ENCODE measurements around the gene TMEM61.

TMEM61 gene

DNA sequence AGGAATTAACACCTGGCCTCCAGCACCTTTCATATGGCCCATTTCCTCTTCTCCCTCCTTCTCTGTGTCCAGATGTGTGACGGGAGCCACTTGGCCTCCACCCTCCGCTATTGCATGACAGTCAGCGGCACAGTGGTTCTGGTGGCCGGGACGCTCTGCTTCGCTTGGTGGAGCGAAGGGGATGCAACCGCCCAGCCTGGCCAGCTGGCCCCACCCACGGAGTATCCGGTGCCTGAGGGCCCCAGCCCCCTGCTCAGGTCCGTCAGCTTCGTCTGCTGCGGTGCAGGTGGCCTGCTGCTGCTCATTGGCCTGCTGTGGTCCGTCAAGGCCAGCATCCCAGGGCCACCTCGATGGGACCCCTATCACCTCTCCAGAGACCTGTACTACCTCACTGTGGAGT lies 5.6 kb downstream of the TMEM61 start:
- no peak for DNase-seq

DNA sequence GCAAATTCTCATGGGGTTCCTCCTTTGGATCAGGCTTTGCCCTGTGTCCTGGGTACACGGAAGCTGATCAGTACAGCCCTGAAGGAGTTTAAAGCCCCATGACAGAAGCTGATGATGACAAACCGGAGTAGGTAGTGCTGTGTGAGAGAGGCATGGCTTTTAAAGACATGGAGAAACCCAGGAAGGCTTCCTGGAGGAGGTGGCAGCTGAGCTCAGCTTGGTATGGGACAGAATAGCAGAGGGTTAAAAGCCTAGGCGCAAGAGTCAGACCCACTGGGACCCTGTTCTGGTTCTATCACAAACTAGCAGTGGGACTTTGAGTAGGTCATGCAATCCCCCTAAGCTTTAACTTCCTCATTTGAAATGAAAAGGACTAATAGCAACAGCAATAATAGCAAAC lies 6.1 kb downstream of the TMEM61 start:
- no peak for DNase-seq

DNA sequence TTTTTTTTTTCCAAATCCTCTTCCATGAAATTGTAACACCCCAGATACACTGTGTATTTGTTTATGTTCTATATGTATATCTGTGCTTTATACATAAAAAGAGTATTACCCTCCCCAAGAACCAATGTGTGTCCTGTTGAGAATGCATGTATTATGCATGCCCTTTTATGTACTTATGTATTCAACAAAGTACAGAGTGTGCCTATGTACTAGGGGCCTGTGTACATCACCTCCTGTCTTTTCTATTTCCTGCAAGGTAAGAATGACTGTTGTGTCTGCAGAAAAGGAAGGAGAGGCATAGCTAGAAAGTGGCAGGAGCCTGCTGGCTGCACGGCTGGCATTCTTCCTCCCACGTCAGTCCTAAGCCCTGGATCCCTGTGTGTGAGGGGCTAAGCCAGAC lies 7.0 kb downstream of the TMEM61 start:
- no peak for DNase-seq

DNA sequence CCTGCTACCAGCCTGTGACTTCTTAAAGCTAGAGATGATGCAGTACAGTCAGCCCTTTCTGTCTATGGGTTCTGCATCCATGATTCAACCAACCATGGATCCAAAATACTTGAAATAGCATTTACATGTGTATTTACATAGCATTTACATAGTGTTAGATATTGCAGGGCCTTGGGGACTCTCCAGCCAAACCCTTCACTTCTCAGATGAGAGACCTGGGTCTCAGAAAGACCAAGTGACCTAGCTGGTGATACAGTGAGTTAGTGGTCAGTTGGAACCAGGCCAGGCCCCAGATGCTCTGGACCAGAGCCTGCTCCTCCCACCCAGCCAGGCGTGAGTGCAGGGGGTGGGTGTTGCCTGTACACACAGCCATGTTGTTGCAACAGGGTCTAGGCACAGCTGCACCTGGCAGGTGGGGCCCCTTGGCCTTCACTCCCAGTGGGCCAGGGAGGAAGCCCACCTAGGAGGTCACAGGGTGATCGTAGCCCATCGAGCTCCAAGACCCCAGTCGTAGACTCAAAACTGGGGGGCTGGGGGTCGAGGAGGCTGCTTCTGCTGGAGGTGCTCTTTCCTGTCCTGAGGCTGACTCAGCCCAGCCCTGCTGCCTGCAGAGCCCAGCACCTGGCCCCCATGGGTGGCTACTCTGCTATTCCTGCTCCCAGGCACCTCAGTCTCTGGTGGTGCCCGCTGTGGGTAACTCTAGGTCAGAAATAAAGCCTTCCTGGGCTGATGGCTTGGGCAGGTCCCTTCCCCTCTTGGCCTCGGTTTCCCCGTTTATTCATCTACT lies 7.7 kb downstream of the TMEM61 start:
- no peak for DNase-seq

DNA sequence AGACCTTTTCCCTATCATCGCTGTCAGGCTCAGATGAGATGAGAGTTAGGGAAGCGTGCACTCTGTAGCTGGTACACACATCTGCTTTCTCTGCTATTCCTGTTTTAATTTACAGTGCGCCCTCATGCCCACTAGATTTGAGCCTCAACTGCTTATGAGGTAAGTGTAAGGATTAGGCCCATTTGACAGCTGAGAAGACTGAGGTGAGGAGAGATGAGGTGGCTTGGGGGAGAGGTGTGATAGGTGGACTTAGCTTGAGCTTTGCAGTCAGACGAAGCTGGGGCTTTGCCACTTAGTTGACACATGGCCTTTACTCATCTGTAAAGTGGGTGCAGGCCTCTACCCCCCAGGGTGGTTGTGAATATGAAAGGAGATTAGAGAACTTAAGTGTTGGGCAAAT lies 8.5 kb downstream of the TMEM61 start:
- no peak for DNase-seq

DNA sequence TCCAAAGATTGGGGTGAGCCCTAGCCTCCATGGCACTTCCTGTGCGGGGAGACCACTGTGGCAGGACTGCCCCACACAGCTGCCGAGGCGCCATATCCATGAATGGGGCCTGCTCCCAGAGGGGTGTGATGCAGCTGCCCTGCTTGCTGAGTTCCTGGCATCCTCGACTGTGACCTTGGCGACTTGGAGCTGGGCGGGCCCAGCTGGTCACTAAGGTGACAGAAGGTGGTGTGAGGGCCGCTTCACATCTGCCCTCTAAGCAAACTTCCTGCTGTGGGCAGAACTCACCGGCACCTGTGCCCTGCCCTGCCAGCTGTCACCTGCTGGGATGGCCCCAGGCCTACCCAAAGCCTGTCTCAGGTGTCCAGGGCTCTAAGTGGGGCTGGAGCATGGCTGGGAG lies 9.0 kb downstream of the TMEM61 start:
- DNase-seq = no peak

DNA sequence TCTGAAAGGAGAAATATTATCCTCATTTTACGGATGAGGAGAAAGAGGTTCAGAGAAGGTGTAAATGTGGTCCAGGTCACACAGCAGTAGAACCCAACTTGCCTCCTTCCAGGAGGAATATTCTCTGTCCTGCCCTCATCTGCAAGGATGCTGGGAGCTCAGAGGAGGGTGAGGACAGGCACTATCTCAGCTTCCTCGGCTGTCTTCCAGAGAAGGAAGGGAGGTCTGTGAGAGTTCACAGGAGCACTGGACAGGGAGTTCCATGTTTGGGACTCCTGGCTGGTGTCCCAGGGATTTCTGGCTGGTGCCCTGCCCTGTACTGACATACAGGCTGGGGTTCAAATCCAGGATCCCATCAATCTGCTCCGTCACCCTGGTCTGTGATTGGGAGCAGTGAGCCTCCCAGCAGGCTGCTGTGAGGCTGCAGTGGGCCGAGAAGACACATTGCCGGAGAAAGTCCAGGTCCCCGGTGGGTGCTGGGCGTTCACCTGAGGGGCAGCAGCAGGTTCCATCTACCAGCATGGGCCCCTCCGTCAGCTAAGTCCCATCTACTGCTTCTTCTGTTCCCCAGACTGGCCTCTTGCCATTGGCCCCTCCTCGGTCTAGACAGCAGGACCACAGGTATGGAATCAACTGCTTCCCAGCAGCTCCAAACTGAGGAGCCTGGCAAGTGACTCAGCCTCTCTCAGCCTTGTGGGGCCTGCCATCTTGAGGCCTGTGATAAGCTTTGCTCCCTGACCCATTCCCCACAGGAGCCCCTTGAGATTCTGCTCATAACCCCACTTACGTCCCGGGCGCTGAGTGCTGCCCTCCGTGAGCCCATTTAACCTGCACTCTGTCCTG lies 9.8 kb downstream of the TMEM61 start:
- no peak for DNase-seq

DNA sequence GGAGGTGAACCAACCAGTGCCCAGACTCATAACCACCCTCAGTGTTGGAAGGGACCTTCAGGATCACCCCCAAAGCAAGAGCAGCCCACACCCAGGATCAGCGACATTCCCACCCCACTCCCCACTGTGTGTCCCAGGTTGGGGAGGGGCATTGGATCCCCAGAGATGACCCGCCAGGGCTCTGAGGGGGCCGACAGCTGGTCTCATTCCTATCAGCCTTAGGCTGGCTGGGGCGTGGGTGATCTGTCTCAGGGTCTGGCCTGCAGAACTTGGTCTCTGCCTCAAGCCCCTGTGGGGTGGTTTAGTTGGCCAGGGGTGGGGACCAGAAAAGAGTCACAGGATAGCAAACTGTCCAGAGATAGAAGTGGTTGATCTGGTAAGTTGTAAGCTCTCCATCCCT lies 10.5 kb downstream of the TMEM61 start:
- no peak for DNase-seq

DNA sequence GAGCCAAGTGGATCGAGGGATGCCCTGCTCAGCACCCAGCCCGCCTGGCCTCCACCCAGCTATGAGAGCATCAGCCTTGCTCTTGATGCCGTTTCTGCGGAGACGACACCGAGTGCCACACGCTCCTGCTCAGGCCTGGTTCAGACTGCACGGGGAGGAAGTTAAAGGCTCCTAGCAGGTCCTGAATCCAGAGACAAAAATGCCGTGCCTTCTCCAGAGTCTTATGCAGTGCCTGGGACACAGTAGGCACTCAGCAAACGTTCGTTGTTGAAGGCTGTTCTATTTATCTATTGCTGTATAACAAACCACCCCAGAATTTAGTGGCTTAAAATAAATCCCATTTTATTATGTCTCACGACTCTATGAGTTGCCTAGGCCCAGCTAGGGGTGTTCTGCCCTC lies 11.5 kb downstream of the TMEM61 start:
- no peak for DNase-seq

DNA sequence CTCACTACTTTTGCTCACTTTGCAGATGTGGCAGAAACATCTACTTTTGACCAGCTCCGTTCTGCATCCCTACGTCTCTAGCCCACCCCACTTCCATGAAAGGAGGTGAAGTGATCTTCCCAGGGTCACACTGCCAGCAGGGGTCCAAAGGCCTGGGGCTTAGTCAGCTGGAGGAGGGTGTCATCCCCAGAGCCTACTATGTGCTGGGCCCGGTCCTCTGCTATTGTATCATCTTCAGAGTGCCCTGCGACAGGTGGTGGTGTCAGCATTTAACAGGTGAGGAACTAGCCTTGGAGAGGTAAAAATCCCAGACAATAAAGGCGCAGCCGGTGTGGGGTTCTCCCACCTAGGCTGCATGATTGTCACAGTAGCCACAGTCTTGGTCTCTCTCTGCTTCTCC lies 12.7 kb downstream of the TMEM61 start:
- no peak for DNase-seq

DNA sequence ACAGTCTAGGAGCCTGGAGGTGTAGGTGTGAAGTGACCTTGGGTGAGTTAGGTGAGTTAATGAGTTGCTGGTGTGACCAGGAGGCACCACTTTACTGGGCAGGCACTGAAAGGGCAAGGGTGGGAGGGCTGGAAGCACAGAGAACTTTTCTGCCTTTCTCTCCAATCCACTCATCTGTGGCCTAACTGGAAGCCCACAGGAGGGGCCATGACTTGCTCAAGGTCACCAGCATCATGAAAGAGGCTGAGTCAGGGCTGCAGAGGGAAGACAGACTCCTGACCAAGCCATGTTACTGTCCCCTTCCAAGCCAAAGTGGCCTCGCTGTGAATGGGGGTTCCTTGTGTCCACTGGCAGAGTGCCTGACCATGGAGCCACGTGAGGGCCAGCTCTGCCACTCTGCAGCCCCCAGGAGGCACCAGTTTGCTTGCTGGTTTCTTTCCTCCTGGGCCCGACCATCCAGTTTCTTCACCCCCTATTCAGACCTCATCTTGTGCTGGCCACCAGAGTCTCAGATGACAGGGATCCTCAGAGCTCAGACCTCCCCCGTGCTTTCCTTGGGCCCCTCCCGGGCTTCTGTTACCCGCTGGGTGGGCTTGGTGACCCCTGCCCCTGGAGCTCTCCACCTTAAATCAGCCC lies 14.0 kb downstream of the TMEM61 start:
- no peak for DNase-seq

DNA sequence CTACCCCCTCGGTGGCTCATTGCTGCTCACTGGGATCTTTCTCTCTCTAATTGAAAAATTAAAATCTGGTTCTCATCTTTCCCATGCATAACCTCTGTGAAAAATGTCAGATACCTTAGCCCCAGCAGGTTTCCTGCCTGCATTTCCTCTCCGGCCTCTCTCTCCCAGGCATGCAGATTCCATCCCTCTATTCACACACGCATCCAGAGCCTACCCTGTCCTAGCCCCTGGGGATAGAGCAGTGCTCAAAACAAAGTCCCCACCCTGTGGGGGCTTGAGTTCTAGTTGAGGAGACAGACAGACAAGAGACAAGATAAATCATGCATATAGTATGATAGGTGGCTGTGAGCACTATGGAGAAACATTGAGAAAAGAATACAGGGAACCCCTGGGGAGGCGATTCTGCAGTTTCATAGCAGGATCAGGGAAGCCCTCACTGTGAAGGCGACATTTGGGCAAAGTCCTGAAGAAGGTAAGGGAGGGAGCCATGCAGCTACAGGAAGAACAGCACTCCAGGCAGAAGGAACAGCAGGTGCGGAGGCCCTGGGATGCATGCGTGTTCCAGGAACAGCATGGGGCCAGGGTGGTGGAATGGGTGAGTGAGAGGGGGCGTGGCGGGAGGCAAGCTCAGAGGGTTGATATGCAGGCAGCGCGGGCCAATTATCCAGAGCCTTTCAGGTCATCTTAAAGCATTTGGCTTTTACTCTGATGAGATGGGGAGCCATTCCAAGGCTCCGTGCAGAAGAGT lies 14.8 kb downstream of the TMEM61 start:
- no peak for DNase-seq

DNA sequence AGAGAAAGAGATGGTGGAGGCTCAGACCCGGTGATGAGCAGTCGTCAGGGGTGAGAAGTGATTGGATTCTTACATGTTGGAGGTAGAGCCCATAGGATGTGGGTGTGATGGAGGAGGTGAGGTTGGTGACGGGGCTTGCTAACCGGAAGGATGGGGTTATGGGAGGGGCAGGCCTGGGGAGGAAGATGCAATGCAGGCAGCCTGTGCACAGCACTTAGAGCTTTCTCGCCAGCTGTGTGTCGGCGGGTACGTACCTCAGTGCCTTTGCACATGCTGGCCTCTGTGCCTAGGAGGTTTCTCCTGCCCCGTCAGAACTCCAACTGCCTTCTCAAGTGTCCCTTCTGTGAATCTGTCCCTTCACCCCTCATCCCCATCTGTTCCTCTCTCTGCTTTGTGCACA lies 15.4 kb downstream of the TMEM61 start:
- DNase-seq = no peak

DNA sequence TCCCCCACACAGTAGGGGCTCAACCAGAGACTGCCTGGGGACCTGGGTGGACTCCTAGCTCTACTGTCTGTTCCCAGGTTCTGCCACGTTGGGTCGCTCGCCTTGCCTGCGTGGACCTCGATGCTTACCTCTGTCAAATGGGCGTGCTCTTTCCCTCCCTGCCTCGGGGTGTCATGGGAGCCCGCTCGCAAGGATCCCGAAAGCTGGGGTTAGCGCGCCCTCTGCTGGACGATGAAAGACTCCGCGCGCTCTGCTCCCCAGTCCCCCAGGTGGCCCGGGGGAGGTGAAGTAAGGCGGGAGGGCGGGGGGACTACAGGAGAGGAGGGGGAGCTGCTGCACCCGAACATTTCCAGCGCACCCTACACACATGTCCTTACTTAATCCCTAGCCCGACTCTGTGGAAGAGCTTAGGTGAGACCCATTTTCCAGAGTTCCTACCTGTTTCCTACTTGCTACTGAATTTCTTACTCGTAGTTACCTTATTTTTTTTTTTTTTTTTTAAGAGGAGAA lies 16.0 kb downstream of the TMEM61 start:
- no peak for DNase-seq

DNA sequence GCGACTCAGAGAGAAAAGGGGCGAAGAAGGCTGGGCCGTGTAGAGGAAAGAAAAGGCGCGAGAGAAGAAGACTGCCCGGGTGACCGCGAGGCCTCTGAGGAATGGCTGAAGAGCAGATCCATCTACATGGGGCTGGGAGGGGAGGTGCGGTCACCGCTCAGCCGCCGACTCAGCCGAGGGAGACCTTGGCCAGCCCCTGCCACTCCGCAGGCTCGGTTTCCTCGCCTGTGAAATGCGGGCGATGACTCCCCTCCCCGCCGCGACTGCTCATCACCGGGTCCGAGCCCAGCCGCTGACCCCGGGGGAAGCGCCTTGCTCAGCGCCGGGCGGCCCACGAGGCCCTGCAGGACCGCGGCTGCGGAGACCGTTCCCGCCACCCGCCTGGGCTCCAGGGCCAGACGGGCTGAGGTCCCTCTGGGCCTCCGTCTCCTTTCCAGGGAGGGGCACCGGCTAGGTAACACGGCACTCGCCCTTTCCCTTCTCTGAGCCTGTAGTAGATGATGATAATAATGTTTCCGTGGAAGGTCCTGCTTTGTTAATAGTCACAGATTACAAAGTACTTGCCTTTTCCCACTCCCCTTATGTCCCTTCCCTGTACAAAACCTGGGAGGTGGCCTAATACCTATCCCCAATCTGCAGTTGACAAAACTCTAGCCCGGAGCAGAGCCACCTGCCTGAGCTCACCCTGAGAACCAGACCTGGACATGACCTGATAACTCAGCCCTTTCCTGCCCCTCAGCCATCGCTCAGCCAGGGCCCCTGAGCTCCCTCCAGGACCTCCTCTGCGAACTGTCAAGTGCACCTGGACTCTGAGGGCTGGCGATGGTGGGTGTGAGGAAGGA lies 16.7 kb downstream of the TMEM61 start:
- peak; percentile 35 for DNase-seq

DNA sequence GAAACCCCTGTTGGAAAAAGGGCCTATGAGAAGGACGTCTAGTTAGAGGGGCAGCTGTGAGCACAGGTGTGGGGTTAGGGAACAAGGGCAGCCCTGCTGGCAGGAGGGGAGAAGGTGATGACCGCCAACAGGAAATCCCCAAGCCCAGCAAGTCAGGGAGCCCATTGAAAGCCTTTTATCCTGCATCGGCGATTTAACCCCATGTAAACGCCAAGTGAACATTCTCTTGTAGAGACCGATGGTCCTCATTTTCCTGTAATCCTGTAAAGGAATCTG lies 17.2 kb downstream of the TMEM61 start:
- no peak for DNase-seq

DNA sequence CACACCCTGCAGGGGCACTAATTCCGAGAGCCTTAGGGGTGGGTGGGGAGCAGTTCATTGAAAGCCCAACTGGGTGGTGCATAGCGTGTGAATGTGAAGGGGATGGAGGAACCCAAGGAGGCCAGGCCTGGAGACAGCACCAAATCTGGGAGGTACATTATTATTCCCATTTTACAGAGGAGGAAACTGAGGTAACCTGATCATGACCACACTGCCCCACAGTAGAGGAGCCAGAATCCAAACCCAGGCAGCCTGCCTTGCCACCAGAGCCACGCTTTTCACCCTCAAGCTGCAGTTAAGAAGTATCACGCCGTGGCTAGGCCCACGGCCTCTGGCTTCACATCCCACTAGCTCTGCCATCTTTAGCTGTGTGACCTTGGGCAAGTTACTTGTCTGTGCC lies 17.7 kb downstream of the TMEM61 start:
- DNase-seq = no peak

DNA sequence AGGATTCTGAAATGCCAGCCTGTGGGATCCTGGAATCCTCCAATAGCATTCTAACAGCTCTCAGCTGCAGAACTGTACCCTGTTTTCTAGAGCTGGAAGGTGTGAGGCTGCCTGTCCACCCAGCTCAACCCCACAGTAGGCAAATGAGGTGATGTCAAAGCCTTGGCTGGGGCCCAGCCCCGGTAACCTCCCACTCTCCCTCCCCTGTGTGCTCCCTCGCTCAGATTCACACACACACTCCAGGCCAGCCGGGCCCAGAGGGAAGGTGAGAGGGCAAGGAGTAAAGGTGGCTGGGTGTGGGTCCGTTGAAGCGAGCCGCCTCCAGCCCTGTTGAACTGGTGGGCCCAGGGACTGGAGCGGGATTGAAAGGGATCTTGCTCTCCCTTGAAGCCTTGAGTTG lies 18.2 kb downstream of the TMEM61 start, which contains the start of gene BSND:
Gene BSND (plus strand): TSS at position 257 of the 400 bp plus-strand sequence. CDS start 254 bp downstream, outside the sequence.
- no peak for DNase-seq

DNA sequence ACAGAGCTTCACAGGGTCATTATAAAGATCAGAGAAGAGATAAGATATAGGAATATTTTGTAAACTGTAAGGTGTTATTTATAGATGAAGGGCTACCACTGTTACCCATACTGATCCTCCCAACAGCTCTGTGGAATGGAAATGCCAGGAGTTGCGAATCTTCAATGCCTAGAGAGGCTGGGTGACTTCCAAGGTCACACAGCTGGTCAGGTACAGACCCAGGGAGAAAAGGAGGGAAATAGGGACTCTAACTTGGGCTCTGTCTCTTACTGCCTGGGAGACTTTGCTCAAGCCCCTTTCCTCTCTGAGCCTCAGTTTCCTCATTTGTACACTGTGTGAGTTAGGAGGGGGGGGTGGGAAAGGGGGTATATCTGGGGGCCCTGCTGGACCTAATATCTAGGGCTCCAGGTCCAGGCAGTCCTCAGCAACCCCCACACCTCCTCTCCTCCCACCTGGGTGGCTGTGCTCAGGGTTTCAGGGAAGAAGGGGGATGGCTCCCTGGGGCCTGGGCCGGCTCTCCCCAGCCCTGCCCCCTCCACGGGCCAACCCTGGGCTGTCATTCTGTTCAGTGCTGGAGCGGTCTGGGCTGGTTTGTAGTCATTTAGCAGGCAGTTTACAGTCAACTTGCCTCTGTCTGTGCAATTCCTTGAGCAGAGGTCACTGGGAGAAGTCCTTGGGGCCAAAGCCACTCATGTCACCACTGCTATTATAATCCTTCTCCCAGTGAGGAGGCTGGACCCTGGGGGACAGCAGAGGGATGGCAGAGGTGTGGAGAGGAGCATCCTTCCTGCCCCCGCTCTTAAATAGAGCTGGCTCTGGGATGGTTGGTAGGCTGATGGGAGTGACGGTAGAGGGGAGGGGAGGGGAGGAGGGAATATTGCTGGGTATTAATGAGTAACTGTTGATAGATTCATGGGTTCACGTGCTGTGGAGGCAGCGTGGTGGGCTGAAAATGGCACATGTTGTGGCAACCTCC lies 20.0 kb downstream of the TMEM61 start:
- DNase-seq = no peak

DNA sequence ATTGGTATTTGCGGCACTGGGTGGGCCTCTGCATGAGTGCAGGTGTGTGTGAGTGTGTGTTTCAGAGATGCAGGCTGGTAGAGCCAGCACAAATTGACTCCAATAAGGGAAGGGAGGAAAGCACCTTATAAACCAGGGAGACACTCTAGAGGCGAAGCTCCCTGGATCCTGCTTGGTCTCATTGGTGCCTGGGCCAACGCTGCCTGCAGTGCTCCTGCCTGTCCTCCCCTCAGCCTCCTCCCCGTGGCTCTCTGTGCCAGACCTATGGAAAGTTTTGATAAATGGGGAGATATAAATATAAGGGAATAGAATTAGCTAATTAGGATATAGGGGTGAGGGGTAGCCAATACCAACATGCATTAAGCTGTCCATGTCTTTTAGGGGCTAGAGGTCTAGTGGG lies 20.9 kb downstream of the TMEM61 start:
- no peak for DNase-seq

DNA sequence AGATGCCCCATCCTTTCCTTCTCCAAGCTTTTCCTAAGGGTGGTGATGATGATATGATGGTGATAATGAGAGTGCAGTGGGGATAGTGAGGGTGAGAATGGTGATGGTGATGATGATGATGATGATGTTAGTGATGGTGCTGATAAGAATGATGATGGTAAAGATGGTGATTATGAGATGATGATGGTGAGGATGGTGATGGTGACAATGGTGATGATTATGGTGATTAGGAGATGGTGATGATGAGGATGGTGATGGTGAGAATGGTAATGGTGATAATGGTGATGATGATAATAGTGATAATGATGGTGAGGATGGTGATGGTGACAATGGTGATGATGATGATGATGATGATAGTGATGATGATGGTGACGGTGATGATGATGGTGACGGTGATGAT lies 22.3 kb downstream of the TMEM61 start:
- DNase-seq = no peak
